Thyroid gland (tissue), 4 donors: ENCODE measurements around the gene RAPH1.
"Not testable (repeated sequence)": the region's sequence is repeated elsewhere in the genome, so short reads cannot be mapped to it uniquely, and the experiment has no call there.

Experiments used
- CTCF ChIP-seq, 6 experiments: fragments of 200-600 bp in 3 of 6; fragments of 450-650 bp in 3 of 6; sonication (generic) in 3 of 6; IDR thresholded peaks; one replicate each; pipeline ENCODE4 v1.5.1; 2016 to 2019; ENCODE audit warnings: antibody characterized with exemption in 6 of 6, mild to moderate bottlenecking in 2 of 6, inconsistent platforms in 1 of 6, moderate library complexity in 1 of 6
- POLR2A ChIP-seq, 2 donors: fragments of 450-650 bp; IDR thresholded peaks; one replicate each; pipeline ENCODE4 v1.6.1; 2017; ENCODE audit warnings: antibody characterized with exemption in 2 of 2, mild to moderate bottlenecking in 2 of 2, moderate library complexity in 1 of 2

DNA sequence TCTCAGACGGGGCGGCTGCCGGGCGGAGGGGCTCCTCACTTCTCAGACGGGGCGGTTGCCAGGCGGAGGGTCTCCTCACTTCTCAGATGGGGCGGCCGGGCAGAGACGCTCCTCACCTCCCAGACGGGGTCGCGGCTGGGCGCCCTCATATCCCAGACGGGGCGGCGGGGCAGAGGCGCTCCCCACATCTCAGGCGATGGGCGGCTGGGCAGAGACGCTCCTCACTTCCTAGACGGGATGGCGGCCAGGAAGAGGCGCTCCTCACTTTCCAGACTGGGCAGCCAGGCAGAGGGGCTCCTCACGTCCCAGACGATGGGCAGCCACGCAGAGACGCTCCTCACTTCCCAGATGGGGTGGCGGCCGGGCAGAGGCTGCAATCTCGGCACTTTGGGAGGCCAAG lies 162.4 kb downstream of the RAPH1 start:
- not testable (repeated sequence) for TF ChIP-seq CTCF, POLR2A (IDR thresholded peaks at IDR 0.05)
